PC-3 (cell line): Measurements from ENCODE around the gene AP2A1.

Experiments used
- EZH2 ChIP-seq: fragments of 300-600 bp; sonication (generic); IDR thresholded peaks from one replicate; pipeline ENCODE4 v1.6.1; 2017; ENCODE audit warnings: antibody characterized with exemption, mild to moderate bottlenecking, low read length; ENCODE audit not compliant: unreplicated experiment
- EZH2phosphoT487 ChIP-seq: fragments of 300-600 bp; sonication (generic); IDR thresholded peaks from 2 replicates; pipeline ENCODE4 v1.6.1; 2018; ENCODE audit warnings: mild to moderate bottlenecking, antibody characterized with exemption, low read length, borderline replicate concordance
- TF ChIP-seq, protein P1 (sequence below): fragments of 300-600 bp; sonication (generic); conservative IDR thresholded peaks from 2 replicates; pipeline ENCODE4 v1.5.1; 2017; ENCODE audit warnings: antibody characterized with exemption, low read depth, mild to moderate bottlenecking, low read length

DNA sequence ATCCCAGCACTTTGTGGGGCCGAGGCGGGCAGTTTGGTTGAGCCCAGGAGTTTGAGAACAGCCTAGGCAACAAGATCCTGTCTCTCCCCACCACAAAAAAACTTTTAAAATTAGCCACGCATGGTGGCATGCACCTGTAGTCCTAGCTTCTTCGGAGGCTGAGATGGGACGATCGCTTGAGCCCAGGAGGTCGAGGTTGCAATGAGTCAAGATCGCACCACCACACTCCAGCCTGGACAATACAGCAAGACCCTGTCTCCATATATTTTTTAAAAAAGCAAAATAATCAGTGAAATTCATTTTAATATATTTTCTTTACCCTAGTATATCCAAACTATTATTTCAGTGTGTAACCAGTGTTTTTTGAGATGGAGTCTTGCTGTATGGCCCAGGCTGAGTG is 8.2 kb downstream of the AP2A1 start:
- TF ChIP-seq, protein P1, sequence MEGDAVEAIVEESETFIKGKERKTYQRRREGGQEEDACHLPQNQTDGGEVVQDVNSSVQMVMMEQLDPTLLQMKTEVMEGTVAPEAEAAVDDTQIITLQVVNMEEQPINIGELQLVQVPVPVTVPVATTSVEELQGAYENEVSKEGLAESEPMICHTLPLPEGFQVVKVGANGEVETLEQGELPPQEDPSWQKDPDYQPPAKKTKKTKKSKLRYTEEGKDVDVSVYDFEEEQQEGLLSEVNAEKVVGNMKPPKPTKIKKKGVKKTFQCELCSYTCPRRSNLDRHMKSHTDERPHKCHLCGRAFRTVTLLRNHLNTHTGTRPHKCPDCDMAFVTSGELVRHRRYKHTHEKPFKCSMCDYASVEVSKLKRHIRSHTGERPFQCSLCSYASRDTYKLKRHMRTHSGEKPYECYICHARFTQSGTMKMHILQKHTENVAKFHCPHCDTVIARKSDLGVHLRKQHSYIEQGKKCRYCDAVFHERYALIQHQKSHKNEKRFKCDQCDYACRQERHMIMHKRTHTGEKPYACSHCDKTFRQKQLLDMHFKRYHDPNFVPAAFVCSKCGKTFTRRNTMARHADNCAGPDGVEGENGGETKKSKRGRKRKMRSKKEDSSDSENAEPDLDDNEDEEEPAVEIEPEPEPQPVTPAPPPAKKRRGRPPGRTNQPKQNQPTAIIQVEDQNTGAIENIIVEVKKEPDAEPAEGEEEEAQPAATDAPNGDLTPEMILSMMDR, result no peak
- TF ChIP-seq EZH2 (no peak), EZH2phosphoT487 (no peak)
